ENCODE data around the gene P2RY11.

P2RY11 gene

GRCh38 chr19:10093295-10094186, 18.0 kb upstream of the P2RY11 start:
- no peak for DNase-seq

- no peak for DNase-seq
These were observed 15.9 kb upstream of the P2RY11 start for GRCh38 chr19:10095622-10095947.

- DNase-seq: peak; percentile 71 to 85 (median 82)
These were observed 15.4 kb upstream of the P2RY11 start for GRCh38 chr19:10095948-10096614.

GRCh38 chr19:10096615-10096963, 14.9 kb upstream of the P2RY11 start:
- DNase-seq: peak in 1 of 4 experiments; percentile 52

GRCh38 chr19:10100163-10100785, 11.2 kb upstream of the P2RY11 start:
- no peak for DNase-seq

- DNase-seq: no peak
These were observed 8.7 kb upstream of the P2RY11 start for GRCh38 chr19:10102787-10103236.

GRCh38 chr19:10104130-10104513, 7.4 kb upstream of the P2RY11 start:
- no peak for DNase-seq

- DNase-seq: peak in 3 of 4 experiments; percentile 34 to 47 (median 37)
These were observed 6.6 kb upstream of the P2RY11 start for GRCh38 chr19:10104665-10105508.

- peak in 2 of 4 experiments; percentile 63 for DNase-seq
These were observed 5.9 kb upstream of the P2RY11 start for GRCh38 chr19:10105509-10106099.

- peak; percentile 87 to 98 (median 92) for DNase-seq
These were observed 5.2 kb upstream of the P2RY11 start, which contains the start of gene PPAN for GRCh38 chr19:10106100-10106936. Gene PPAN (plus strand): TSS chr19:10106362. CDS start chr19:10106395, 33 bp downstream.

GRCh38 chr19:10107254-10107653, 4.2 kb upstream of the P2RY11 start:
- no peak for DNase-seq

GRCh38 chr19:10107817-10108367, 3.6 kb upstream of the P2RY11 start:
- no peak for DNase-seq

- no peak for DNase-seq
These were observed 2.0 kb upstream of the P2RY11 start for GRCh38 chr19:10109528-10109927.

GRCh38 chr19:10110076-10110971, 1.2 kb upstream of the P2RY11 start:
- DNase-seq: no peak

GRCh38 chr19:10110972-10111317, 548 bp upstream of the P2RY11 start:
- no peak for DNase-seq

GRCh38 chr19:10112037-10112761, 706 bp downstream of the P2RY11 start:
- peak in 1 of 4 experiments; percentile 19 for DNase-seq

- DNase-seq: peak in 3 of 4 experiments; percentile 31 to 34 (median 31)
These were observed 1.6 kb downstream of the P2RY11 start for GRCh38 chr19:10112895-10113591.

GRCh38 chr19:10113592-10113963, 2.1 kb downstream of the P2RY11 start:
- DNase-seq: no peak
